HuH-7 (cell line): ENCODE results near the gene MTMR12.

Experiments used
- DNase-seq: peaks from one replicate; pipeline ENCODE4 v3.0.0; 2011; ENCODE audit warnings: low spot score

Gene MTMR12

DNA sequence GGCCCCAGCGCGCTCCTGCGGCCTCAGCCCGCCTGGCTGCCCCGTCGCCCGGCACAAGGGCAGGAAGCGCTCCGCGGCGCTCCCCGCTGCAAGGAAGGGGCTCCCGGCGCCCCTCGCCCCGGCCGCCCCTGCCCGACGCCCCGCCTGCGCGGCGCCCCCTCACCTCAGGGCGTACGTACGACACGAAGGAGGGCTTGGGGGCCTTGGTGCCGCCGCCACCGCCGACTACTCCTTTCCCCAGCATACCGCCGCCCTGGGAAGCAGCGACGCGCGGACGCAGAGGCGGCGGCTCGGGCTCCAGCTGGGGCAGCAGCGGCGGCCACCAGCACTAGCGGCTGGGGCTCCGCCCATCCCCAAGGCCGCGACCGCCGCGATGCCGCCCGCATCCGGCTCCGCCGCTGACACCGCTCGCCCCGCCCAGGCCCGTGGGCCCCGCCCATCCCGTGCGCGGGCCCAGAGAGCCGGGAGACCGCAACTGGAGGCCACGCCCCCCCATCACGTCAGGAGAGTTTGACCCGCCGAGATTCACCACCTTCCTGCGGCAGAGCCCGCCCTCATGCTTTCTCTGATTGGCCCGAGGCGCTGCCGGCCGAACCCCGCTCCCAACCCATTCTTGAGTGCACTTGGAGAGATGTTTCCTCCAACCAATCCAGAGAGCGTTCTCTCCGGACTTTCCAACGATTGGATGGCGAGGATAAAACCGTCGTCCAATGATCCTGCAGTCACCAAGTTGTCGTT lies at the start of gene MTMR12:
Gene MTMR12, minus strand, starts transcription at position 345 of the 738 bp plus-strand sequence. Its CDS starts 101 bp downstream, at position 244.
- peak; percentile 97 for DNase-seq

DNA sequence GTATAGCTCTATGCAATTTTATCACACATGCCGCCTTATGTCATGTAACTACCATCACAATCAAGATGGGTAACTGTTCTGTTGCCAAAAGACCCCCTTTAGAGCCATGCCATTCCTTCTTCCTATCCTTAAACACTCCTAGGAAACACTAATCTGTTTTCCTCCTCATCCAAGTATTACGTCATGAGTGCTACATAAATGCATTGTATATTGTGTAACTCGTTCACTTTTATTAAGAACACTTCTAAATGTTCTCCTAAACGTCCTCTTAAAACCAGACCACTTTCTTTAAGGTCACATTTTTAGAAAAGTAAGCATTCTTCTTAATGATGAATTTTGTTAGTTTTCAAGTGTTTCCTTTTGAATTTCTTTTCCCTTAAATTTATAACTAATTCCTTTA lies 49.8 kb upstream of the MTMR12 start:
- no peak for DNase-seq

GRCh38 chr5:32360906-32361305 lies 48.2 kb upstream of the MTMR12 start:
- DNase-seq, result no peak

DNA sequence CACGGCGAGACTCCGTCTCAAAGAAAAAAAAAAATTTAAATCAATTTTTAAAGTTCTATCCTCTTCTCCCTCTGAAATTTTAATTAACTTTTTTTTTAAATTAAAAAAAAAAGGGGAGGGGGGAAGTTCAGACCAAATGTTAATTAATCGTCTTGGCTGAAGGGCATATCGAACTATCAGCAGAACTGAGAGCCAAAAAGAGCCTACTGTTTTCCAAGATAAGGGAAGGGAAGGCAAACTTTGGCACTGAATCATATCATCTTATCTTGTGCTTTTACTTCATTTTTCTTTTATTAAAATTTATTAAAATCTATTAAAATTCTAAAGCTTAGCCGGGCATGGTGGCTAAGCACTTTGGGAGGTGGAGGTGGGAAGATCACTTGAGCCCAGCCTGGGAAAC lies 45.9 kb upstream of the MTMR12 start:
- DNase-seq, result no peak

DNA sequence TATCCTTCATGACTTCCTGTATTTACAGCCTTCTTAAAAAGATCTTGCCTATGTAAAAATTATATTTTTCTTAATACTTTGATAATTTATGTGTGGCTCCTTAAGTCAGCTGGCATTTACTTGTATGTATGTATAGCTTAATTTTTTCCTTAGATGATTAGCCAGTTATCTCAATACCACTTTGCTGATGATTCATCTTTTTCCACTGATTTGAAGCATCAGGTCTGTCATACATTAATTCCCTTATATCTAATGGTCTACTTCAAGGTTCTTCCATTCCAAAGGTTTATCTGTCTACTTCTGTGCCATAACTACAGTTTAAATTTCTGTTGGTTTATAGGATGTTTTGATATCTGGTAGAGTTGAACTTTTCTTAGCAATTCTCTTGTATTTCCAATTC lies 44.9 kb upstream of the MTMR12 start:
- no peak for DNase-seq

GRCh38 chr5:32355686-32356085 lies 42.9 kb upstream of the MTMR12 start:
- DNase-seq, result no peak

GRCh38 chr5:32353420-32353819 lies 40.7 kb upstream of the MTMR12 start:
- no peak for DNase-seq

DNA sequence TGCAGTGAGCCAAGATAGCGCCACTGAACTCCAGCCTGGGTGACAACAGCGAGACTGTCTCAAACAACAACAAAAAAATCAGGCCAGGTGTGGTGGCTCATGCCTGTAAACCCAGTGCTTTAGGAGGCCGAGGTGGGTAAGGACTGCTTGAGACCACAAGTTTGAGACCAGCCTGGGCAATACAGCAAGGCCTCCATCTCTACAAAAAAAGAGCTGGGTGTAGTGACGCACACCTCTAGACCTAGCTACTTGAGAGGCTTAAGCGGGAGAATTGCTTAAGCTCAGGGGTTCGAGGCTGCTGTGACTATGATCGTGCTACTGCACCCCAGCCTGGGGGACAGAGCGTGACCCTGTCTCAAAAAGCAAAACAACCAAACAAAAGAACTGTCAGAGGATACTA lies 39.9 kb upstream of the MTMR12 start:
- DNase-seq, result no peak

DNA sequence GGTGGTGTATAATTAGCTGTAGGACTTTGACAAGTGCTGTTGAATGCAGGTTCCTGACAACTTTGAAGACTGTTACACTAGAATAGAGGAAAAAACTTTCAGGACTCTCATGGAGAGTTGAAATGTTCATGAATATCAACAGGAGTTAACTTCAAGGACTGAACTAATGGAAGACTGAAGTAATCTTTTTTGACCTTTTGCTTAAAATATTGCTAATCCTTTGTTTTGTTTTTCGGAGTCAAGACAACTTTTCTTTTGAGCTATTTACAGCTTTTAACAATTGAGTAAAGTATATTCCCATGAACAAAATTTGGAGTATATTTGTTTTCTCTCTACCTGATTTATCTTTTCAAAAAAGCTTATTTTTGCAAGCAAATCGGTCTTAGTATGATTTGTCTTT lies 34.1 kb upstream of the MTMR12 start:
- no peak for DNase-seq

DNA sequence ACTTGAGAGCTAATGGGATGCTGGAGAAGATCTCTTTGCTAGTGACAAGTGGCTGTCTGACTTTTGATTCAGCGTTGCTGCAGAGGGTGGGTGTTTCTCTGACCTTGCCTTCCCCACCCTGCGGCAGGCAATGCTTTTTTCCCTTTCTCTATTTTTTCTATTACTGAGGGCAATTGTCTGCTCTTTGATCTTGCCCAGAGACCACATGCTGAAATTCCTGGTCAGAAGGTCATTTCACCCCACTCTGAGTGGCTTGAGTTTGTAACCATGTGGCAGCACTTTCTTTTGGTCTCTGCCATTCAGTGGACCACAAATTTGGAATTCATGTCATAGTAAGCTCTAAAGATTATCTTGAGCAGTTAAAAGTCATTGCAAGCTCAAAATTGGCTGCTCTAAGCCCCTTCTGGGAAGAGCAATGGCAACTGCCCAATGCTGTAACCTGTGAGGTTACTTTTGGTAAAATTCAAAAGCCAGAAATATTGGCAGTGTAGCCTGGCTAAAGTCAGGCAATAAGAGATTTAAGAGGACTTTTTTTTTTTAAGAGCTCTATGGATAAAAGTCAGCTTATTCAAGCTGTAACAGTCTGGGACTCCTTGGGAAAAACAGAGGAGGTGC lies 30.4 kb upstream of the MTMR12 start:
- no peak for DNase-seq

DNA sequence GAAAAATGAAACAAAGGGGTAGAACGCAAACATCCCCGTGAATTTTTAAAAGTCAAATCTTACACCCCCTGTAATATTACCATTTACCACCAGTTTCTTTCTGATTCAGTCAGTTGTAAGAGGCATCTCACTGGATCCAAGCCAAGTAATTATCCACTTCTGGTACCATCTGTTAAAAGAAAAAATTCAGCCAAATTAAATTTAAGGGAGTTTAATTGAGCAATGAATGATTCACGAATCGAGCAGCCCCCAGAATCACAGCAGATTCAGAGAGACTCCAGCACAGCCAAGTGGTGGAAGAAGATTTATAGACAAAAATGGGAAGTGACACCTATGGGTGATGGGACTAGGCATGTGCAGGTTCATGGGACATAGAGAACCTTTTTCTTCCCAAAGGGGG lies 29.9 kb upstream of the MTMR12 start:
- DNase-seq, result no peak

- no peak for DNase-seq
These were observed 27.1 kb upstream of the MTMR12 start for GRCh38 chr5:32339878-32340277.

- DNase-seq, result no peak
These were observed 26.5 kb upstream of the MTMR12 start for GRCh38 chr5:32339198-32339597.

DNA sequence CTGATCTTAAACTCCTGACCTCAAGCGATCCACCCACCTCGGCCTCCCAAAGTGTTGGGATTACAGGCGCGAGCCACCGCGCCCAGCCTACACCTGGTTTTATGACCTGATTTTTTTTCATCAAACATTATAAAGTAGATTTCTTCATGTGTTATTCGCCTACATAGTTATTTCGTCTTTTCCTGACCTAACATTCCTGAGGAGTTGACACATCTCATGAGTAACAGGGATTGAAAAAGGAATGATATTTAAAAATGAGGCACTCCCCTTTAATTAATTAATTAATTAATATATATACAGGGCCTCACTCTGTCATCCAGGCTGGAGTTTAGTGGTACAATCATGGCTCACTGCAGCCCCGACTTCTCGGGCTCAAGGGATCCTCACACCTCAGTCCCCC lies 20.2 kb upstream of the MTMR12 start:
- no peak for DNase-seq

DNA sequence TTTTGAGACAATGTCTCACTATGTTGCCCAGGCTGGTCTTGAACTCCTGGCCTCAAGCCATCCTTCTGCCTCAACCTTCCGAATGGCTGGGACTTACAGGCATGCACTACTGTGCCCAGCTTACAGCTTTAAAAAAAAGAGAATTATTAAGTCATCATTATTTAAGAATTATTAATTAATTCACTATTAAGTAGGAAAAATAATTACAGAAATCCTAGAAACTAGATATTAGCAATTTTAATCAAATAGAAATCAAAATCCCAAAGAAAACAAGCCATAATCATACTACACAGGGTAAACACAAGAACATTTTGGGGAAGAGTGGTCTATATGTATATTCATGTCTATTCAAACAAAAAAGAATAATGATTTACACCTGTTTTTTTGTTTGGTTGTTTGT lies 19.6 kb upstream of the MTMR12 start:
- DNase-seq, result no peak

GRCh38 chr5:32331935-32332274 lies 19.2 kb upstream of the MTMR12 start:
- DNase-seq, result no peak

- DNase-seq, result peak; percentile 52
These were observed 18.6 kb upstream of the MTMR12 start for GRCh38 chr5:32331217-32331934.

GRCh38 chr5:32330126-32330971 lies 17.6 kb upstream of the MTMR12 start:
- no peak for DNase-seq

- peak; percentile 72 for DNase-seq
These were observed 16.7 kb upstream of the MTMR12 start for GRCh38 chr5:32329395-32329834.

DNA sequence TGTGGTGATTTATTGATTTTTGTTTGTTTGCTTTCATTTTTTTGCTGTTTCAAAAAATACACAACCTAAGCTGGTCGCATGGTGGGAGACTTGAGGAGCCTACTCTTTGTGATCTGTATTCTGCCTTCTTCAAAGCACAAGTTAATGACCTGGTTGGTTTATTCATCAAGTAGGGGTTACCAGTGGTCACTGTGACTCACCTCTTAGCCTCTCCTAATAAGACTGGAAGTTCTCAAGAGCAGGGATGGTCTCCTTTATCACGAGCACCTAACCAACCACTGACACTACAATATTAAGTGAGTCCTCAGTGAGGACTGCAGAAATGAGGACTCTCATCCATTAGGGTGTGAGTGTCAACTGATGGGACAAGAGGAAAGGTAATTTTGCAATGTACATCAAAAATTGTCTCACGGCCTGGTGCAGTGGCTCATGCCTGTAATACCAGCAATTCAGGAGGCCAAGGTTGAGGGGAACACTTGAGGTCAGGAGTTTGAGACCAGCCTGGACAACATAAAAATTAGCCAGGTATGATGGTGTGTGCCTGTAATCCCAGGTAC lies 13.6 kb upstream of the MTMR12 start:
- DNase-seq, result no peak

DNA sequence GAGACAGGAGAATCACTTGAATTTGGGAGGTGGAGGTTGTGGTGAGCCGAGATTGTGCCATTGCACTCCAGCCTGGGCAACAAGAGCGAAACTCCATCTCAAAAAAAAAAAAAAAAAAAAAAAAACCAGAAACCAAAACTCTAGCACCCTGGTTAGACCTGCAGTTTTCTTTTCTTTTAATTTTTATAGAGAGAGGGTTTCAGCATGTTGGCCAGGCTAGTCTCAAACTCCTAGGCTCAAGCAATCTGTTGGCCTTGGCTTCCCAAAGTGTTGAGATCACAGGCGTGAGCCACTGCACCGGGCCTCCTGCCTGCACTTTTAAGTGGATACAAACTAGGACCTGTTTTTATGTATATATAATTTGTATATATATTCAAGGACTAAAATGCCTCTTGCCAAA lies 12.9 kb upstream of the MTMR12 start:
- no peak for DNase-seq

DNA sequence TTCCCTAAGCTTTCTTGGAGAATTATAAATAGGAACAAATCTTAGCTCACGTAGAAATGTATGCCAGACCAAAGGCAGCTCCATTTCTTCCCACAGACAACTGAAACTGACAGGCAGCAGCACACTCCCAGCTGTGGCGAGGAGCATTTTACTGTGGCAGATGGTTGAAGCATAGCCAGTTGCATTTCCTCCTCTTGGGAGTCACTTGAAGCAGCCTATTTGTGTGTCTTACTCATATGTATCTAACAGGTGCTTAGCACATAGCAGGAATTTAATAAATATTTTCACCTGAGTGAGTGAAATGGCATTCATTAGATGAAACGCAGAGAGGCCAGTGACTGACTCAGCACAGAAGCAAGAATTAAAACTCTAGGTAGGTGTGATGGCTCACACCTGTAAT lies 12.3 kb upstream of the MTMR12 start:
- no peak for DNase-seq
